GM18907 (cell line): ENCODE results near the gene OBSL1.

Experiments
- ATAC-seq: cut with Tn5 transposase; IDR thresholded peaks from one replicate; pipeline ENCODE4 v1.9.1; 2021; ENCODE audit warnings: mild to moderate bottlenecking, moderate library complexity; ENCODE audit not compliant: unreplicated experiment

The OBSL1 gene

GRCh38 chr2:219571311-219572236, at the start of gene OBSL1:
TSS of gene OBSL1 (minus strand) at chr2:219571539. CDS start at chr2:219571232, 307 bp downstream.
- no peak for ATAC-seq

GRCh38 chr2:219620546-219620945, 49.2 kb upstream of the OBSL1 start:
- ATAC-seq = no peak

GRCh38 chr2:219619235-219619634, 47.9 kb upstream of the OBSL1 start:
- ATAC-seq = no peak

- ATAC-seq = no peak
Observed at GRCh38 chr2:219618733-219619122, 47.4 kb upstream of the OBSL1 start.

- no peak for ATAC-seq
Observed at GRCh38 chr2:219616550-219616949, 45.2 kb upstream of the OBSL1 start.

GRCh38 chr2:219615894-219616293, 44.6 kb upstream of the OBSL1 start:
- no peak for ATAC-seq

- no peak for ATAC-seq
Observed at GRCh38 chr2:219615036-219615435, 43.7 kb upstream of the OBSL1 start.

GRCh38 chr2:219614076-219614860, 42.9 kb upstream of the OBSL1 start:
- ATAC-seq = no peak

- ATAC-seq = no peak
Observed at GRCh38 chr2:219613461-219614070, 42.2 kb upstream of the OBSL1 start.

GRCh38 chr2:219612577-219613286, 41.4 kb upstream of the OBSL1 start:
- ATAC-seq = peak; percentile 63

GRCh38 chr2:219611866-219612576, 40.7 kb upstream of the OBSL1 start:
- no peak for ATAC-seq

- no peak for ATAC-seq
Observed at GRCh38 chr2:219611306-219611705, 40.0 kb upstream of the OBSL1 start.

GRCh38 chr2:219609149-219609750, 37.9 kb upstream of the OBSL1 start:
- no peak for ATAC-seq

- ATAC-seq = no peak
Observed at GRCh38 chr2:219608399-219608964, 37.1 kb upstream of the OBSL1 start.

- ATAC-seq = no peak
Observed at GRCh38 chr2:219607931-219608330, 36.6 kb upstream of the OBSL1 start.

GRCh38 chr2:219605607-219605954, 34.2 kb upstream of the OBSL1 start:
- no peak for ATAC-seq

GRCh38 chr2:219603771-219604170, 32.4 kb upstream of the OBSL1 start:
- no peak for ATAC-seq

- no peak for ATAC-seq
Observed at GRCh38 chr2:219598308-219599078, 27.2 kb upstream of the OBSL1 start.
